GM18861 (cell line): ENCODE measurements around the gene ASCL1.

ENCODE experiments used
- ATAC-seq: cut with Tn5 transposase; IDR thresholded peaks from one replicate; pipeline ENCODE4 v1.9.1; 2021; ENCODE audit not compliant: unreplicated experiment

ASCL1 gene

DNA sequence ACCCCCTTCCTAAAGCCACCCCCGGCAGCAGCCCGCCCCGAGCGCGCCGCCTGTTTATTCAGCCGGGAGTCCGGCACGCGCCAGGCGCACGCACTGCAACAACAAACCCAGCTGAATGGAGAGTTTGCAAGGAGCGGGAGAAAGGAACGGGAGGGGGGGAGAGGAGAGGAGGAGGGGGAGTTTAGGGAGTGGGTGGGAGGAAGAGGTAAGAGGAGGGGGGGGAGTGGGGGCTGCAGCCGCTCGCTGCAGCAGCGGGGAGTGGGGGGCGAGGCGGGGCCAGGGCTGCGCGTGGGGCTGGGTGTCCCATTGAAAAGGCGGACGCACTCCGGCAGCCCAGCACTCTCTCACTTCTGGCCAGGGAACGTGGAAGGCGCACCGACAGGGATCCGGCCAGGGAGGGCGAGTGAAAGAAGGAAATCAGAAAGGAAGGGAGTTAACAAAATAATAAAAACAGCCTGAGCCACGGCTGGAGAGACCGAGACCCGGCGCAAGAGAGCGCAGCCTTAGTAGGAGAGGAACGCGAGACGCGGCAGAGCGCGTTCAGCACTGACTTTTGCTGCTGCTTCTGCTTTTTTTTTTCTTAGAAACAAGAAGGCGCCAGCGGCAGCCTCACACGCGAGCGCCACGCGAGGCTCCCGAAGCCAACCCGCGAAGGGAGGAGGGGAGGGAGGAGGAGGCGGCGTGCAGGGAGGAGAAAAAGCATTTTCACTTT is at the start of gene ASCL1:
TSS of gene ASCL1 (plus strand) at position 336 of the 712 bp plus-strand sequence. CDS start 571 bp downstream, outside the sequence.
- ATAC-seq: no peak

DNA sequence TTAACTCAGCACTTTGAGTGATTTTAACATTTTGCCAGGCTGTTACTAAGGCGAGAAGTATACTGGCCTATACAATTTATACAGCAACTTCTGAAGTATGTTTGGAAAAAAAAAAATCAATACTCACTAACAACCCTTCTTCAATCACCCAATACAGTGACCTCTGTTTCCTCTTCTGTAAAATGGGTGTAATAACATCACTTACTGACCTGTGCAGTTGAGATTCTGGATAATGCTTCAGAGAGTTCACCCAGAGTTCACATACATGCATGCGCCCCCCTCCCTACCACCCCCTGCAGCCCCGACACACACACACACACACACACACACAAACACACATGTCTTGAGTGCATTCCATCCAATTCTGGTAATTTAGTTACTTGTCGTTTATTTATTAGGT is 49.6 kb upstream of the ASCL1 start:
- ATAC-seq: no peak

DNA sequence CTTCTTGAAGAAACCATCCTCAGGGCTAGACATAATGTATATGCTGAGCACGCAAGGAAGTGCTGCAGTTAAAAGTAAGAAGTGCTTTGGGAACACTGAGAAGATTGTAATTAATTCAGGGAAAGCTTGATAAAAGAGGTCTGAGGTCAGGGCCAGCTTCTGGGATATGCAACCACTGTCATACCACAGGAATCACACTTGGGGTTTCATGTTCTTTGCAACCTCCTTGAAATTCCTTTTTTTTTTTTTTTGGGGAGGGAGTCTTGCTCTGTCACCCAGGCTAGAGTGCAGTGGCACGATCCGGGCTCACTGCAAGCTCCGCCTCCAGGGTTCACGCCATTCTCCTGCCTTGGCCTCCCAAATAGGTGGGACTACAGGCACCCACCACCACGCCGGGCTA is 47.3 kb upstream of the ASCL1 start:
- no peak for ATAC-seq

DNA sequence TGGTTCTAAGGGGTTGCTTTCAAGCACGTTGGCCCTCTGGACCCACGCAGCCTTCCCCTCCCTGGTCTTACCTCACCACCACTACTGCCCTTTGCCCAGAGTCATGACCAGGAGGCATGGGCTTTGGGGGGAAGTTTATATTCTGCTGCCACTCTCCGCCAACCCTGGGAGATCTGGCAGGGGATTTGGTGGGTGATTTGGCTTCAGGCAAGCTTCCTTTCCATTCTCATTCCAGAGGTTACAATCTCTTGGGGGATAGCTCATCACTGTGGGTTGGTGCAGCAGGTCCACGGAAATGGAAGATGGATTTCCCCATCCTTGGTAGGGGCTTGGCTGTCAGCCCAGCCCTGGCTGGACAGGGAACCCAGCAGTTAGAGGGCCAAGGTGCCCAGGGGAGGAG is 46.7 kb upstream of the ASCL1 start:
- ATAC-seq: no peak

DNA sequence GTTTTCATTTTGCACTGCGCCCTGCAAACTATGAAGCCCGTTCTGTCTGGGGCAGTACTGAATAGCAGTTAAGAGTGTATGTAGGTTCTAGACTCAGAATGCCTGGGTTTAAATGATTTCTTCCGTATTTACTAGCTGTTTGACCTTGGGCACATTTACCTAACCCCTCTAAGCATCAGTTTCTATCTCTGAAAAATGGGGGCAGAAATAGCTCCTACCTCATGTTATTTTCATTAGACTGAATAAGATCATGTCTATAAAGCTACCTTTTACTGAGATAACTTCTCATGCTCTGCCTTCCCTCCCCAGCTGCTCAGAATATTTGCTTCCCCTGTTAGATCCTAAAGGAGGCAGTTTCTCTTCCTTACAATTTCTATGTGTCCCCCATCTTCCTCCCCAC is 46.2 kb upstream of the ASCL1 start:
- no peak for ATAC-seq

DNA sequence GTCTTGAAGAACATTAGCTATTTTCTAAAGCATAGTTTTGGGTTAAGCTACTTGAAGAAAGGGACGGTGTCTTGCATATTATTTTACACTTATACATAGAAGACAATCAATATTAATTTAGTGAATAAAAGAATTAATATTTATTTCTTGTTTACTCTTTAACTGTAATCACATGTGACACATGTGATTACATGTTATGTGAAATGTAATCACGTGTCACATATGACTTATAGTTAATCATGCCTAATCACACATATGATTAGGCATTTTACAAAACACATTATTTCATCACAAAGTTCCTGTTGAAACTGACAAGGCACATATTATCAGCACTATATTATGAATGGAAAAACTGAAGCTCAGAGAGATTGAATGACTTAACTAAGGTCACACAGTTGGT is 45.2 kb upstream of the ASCL1 start:
- no peak for ATAC-seq

DNA sequence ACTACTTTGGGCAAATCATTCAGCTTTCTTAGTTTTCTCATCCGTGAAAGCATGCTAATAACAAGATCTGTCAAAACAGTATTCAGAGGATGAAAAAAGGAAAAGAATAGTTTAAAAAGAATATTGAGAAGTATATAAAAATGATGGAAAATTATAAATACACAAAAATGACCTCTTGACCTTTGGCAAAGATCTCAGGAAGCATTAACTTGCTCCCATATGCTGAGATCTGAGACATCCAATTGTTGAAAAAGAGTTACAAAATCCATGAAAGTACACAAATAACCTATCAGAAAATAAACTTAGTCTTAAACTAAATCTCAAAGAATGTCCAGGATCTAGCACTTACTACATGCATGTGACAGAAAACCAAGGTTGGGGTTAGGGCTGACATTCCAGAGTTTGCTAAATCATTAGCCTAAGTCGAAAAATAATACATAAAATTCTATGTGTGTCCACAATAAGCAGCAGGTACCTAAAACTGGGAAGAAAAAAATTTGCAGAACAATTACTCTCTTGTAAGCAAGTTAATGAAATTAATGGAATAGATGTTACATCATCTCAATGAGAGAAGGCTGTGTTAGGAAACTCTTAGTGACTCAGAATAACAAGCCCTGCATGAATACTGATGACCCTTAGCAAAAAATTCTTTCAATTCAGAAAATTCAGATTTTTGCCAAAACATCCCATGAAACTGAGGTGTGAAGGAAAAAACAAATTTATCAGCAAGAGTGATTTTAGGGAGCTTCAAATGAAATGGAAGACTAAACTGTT is 43.8 kb upstream of the ASCL1 start:
- ATAC-seq: no peak

DNA sequence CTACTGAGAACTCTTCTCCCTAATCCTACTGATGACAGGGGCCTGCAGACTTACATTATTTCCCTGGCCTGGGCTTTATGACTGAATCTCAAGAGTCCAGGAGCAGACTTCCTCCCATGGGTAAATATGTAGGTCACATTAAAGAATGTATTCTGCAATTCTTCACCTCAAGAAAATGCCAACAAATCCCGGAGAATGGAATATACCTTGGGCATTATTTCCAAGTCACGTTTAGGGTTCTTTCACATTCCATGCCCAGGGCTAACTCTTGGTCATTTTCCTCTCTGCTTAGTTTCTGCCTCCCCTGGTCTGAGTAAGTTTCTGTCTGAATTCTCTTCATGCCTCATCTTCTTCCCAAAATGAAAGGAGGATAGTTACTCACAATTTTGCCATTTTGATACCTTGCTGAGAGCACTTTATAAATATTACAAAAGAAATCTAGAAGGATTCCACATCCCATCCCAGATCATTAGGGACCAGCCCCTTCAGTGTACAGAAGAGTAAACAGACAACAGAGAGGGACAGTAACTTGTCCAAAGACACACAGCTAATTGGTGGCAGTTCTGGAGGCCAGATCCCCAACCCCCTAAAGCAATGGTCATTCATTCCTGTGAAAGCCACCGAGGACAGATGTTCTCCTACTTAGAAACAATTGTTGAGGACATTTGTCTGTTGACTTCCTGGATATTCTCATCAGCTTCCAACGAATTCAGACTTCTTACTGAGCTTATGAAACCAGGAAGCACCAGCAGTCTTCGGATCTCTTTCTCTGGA is 41.0 kb upstream of the ASCL1 start:
- ATAC-seq: no peak

DNA sequence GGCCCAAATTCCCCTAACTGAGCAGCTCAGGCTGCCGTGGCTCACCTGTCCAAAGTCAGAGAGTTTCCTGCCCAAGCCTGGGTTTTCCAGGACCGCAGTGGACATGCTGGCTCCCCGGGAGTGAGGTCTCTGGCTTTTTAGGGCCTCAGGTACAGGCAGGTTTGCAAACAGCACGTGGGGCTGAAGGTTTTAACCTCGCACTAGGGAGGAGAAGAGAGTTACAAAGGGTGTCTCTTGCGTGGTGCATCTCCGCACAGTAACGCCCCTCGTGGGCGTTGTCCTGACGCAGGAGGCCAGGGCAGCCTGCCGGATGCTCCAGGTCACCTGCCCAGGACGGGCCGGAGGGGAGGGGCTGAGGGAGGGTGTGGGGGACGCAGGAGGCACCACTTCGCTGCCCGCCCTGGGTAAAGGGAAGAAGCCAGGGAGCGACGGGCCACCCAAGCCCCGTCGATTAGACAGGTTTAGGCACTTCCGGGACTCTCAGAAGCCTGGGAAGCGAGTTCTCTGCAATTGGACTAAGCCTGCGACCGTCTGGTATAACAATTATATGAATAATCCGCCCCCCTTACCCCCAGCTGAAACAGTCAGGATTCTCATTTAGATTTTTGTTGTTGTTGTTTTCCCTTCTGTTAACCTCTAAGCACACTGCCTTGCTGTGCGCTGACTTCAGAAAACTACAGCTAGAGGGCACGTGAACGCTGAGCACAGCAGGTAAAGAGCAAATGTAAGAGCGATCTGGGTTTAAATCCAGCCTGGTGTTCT is 40.3 kb upstream of the ASCL1 start, which contains the start of gene PAH:
TSS of gene PAH (minus strand) at position 219 of the 762 bp plus-strand sequence. CDS start at position 105, 114 bp downstream.
- no peak for ATAC-seq

DNA sequence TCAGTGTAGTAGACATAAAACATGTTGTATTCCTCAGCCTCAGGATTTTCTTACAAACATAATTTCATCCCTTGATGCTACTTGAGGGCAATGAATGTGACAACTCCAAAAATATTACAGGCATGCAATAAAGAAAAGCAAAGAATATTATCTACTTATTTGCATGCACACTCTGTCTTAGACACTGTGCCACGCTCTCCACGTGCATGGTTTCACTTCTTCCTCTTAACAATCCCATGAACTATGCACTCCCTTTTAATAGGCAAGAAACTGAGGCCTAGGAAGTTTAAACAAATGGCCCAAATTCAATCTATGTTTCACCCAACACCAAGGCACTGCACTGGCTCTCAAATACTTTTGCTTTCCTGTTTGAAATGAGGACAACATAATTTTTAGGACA is 38.6 kb upstream of the ASCL1 start:
- no peak for ATAC-seq

DNA sequence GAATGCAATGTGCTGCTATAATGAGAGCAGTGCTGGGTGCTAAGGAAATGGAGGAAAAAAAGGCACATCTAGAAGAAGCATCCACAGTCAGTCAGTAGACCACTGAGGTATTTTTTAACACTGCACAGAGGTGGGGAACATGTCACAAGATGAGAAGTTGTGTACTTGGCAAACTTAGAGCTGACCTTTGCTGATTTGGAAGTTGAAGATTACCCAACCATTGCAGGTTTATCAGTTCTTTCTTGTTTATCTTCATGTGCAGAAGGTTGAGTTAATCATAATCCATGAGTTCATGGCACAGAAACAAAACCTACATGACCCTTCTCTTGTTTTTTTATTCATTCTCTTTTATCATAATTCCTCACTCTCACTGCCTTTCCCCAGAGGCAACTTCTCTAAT is 37.2 kb upstream of the ASCL1 start:
- no peak for ATAC-seq

DNA sequence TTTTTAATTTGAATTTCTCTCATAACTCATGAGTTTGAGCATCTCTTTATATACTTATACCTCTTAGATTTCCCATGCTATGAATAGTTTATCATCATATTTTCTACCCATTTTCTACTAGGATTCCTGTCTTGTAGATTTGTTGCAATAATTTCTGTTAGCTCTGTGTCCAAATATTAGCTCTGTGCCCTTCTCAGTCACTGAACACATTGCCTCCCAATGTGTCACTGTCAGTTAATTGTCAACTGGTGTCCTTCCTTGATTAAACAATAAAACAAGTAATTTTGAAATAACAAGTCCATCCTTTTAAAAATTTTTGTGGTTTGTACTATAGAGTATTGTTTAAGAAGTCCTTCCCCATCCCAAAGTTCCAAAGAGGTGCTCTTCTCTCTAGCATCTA is 36.2 kb upstream of the ASCL1 start:
- ATAC-seq: no peak

DNA sequence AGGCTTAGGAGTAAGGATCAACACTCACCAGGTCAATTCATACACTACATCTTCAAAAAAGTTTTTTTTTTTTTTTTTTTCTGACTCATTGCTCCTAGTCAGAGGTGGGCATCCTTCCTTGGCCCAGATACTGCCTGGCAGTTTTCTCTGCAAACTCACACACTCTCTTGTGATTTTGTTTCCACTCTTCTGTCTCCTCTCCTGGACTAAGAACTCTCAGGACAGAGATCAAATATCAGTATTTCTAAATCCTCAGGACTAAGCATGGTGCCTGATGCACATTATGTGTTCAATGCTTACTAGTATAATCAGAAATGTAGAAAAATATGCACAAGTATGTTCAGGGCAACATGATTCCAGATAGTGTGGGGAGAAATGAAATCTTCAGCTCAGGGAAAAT is 30.3 kb upstream of the ASCL1 start:
- ATAC-seq: no peak

DNA sequence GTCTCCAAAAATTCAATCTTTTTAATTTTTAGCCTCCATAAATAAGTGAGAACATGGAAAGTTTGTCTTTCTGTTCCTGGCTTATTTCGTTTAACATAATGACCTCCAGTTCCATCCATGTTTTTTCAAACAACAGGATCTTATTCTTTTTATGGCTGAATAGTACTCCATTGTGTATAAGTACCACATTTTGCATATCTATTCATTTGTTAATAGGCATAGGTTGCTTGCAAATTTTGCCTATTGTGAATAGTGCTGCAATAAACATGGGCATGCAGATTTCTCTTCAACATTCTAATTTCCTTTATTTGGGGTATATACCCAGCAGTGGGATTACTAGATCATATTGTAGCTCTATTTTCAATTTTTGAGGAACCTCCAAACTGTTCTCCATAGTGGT is 24.3 kb upstream of the ASCL1 start:
- ATAC-seq: no peak

DNA sequence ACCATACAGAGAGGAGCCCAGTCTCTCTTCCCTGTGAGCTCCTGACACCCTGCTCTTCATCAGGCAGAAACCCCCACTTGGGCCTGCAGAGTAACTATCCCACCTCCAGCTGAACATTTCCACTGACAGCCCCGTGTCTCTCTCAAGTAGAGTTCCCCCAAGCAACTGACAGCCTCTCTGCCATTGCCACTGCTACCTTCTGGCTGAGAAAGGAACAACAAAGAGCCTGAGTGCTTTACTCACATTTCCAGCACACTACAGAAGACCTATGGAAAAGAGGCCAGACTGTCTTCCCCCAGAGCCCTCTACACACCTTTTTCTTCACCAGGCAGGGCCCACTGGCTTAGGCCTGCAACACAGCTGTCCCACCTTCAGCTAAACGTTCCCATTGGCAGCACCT is 18.4 kb upstream of the ASCL1 start:
- no peak for ATAC-seq

DNA sequence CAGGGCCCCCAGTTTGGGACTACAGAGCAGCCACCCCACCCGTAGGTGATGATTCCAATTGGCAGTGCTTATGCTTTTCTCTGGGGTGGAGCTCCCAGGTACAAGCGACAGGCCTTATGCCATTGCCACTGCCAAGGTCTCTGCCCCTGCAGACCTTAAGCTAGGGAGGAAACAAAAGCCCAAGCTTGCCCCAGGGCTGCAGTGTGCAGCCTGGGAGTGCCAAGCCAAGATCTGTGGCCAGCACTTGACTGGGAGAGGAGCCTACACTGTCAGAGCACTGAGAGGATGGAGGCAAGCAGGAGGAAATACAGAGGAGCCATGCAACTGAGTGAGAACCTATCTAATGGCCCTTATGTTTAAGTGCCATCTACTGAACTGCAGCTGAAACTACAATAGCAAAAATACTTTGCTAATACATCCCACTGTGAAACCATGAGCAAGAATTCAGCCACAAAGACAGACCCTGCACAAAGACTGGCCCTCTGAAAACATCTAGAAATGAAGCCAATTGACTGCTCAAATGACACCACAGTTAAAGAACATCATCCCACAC is 17.7 kb upstream of the ASCL1 start:
- no peak for ATAC-seq

DNA sequence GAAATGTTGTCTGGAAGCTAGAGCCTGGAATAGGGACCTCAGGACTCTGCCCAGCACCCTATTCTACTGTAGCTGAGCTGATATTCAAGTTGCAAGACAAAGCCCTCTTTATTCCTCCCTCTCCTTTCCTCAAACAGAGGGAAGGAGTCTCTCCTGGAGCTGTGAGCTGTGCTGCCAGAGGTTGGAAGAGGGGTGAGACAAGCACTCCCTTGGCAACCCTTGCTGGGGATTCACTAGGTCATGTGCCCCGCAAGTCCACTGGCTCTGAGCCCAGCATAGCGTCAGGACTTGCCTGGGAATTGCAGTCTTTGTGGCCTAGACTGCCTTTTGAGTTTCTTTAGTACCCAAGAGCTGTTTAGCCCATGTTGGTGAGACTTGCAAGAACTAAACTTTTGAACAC is 11.4 kb upstream of the ASCL1 start:
- no peak for ATAC-seq

DNA sequence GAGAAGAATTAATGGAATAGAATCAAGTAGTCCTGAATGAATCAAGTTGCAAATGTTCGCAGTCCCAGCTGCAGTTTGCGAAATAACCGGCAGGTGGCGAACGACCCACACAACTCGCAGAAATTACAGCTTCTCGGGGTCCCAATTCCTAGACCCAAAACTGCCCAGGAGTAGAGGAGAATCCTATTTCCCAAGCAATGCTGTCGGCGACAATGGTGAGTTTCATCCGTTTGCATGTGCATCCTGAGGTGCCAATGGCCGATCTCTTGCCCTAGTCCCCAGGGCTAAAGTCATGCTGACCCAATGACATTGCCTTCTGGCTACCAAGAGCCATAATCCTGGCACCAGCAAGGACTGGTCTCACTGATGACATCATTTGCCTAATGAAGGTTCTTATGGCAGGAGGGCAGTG is 8.5 kb upstream of the ASCL1 start:
- no peak for ATAC-seq

DNA sequence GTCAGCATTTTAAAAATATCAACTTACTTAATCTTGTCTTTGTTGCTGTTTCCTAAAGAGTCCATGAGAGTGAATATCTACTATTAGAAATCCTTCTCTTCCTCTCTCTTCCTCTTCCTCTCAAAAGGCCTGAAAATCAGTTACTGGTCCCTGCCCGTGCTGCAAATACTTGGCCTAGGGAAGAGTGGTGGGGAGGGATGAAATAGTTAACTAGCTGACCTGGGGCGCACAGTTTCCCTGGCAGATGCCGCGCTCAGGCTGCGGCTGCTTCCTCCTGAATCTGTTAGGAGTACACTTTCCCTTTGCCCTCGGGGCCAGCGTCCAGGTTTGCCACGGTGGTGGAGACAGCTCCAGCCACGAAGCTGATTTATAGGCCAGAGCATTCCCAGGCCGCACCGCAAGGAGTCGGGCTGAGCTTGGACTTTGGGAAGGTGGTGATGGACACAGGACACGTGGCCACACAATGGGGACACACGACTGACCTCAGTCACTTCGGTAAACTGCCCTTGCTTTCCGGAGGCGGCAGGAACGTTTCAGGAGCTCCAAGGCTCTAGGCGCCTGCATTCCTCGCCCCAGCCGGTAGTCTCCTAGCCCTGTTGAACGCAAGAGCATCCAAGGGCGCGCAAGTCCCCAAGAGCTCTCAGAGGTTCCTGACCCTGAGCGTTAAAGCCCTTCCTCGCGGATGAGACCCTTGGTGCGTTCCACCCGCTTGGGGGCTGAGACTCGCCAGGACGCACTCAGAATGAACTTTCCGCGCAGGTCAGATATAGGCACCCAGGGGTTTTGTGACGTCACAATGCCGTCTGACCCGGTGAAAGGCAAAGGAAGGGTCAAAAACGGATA is 7.1 kb upstream of the ASCL1 start:
- ATAC-seq: no peak
